ENCODE data around the gene TLR6.

- TF ChIP-seq CTCF (IDR thresholded peaks at IDR 0.05): peak; percentile 58 to 92 (median 74)
- no peak for TF ChIP-seq POLR2A (IDR thresholded peaks at IDR 0.05)
Measured at GRCh38 chr4:38856524-38857337, at the start of gene TLR6.

Data from heart left ventricle (tissue), 13 donors.